SK-N-SH treated with all-trans-retinoic acid at 6 μM for 48 hours (cell line): ENCODE results near the gene GNAS.

Experiments used
- ATAC-seq: fragments of 200-7000 bp; cut with Tn5 transposase; 3 replicates; pipeline ENCODE4 v1.9.1; 2020; ENCODE audit warnings: mild to moderate bottlenecking, moderate library complexity
- ARNTL ChIP-seq: fragments of 450-650 bp; formaldehyde crosslinking; IDR thresholded peaks from 2 replicates; pipeline ENCODE4 v1.5.0; 2020; ENCODE audit warnings: low read depth, mild to moderate bottlenecking, moderate library complexity, borderline replicate concordance
- BACH2 ChIP-seq: fragments of 250-450 bp; sonication (Bioruptor Pico); IDR thresholded peaks from 2 replicates; pipeline ENCODE4 v1.9.0; 2021; ENCODE audit warnings: mild to moderate bottlenecking, borderline replicate concordance
- CSDC2 ChIP-seq: fragments of 250-450 bp; sonication (Bioruptor Pico); IDR thresholded peaks from 2 replicates; pipeline ENCODE4 v1.5.0; 2020; ENCODE audit warnings: mild to moderate bottlenecking, moderate library complexity
- ESRRG ChIP-seq: fragments of 250-450 bp; sonication (Bioruptor Pico); IDR thresholded peaks from 2 replicates; pipeline ENCODE4 v1.6.1; 2021; ENCODE audit warnings: mild to moderate bottlenecking
- GLIS3 ChIP-seq: fragments of 250-450 bp; sonication (Bioruptor Pico); IDR thresholded peaks from 2 replicates; pipeline ENCODE4 v1.5.0; 2020; ENCODE audit warnings: mild to moderate bottlenecking, moderate library complexity
- OSR1 ChIP-seq: fragments of 250-450 bp; sonication (Bioruptor Pico); IDR thresholded peaks from 2 replicates; pipeline ENCODE4 v1.8.0; 2022; ENCODE audit warnings: moderate library complexity, mild to moderate bottlenecking, inconsistent platforms
- PPARA ChIP-seq: fragments of 250-450 bp; sonication (Bioruptor Pico); IDR thresholded peaks from 2 replicates; pipeline ENCODE4 v1.5.0; 2020; ENCODE audit warnings: mild to moderate bottlenecking, borderline replicate concordance
- RARB ChIP-seq: fragments of 250-450 bp; sonication (Bioruptor Pico); IDR thresholded peaks from 2 replicates; pipeline ENCODE4 v1.8.0; 2021; ENCODE audit warnings: mild to moderate bottlenecking, moderate library complexity
- SNAI2 ChIP-seq: fragments of 250-450 bp; sonication (Bioruptor Pico); IDR thresholded peaks from 2 replicates; pipeline ENCODE4 v1.5.0; 2020; ENCODE audit warnings: mild to moderate bottlenecking, moderate library complexity
- TCF4 ChIP-seq: fragments of 250-450 bp; sonication (Bioruptor Pico); IDR thresholded peaks from 2 replicates; pipeline ENCODE4 v1.8.0; 2021; ENCODE audit warnings: mild to moderate bottlenecking, moderate library complexity, borderline replicate concordance
- TOX ChIP-seq: fragments of 250-450 bp; sonication (Bioruptor Pico); IDR thresholded peaks from 2 replicates; pipeline ENCODE4 v1.8.0; 2021; ENCODE audit warnings: mild to moderate bottlenecking, moderate library complexity, borderline replicate concordance
- ZC3H10 ChIP-seq: fragments of 250-450 bp; sonication (Bioruptor Pico); IDR thresholded peaks from 2 replicates; pipeline ENCODE4 v1.5.1; 2021; ENCODE audit warnings: mild to moderate bottlenecking, moderate library complexity
- ZFP3 ChIP-seq: fragments of 250-450 bp; sonication (Bioruptor Pico); IDR thresholded peaks from 2 replicates; pipeline ENCODE4 v1.5.0; 2020; ENCODE audit warnings: mild to moderate bottlenecking, moderate library complexity
- ZFP30 ChIP-seq: fragments of 450-650 bp; formaldehyde crosslinking; IDR thresholded peaks from 2 replicates; pipeline ENCODE4 v1.5.0; 2022; ENCODE audit warnings: mild to moderate bottlenecking, moderate library complexity
- ZNF565 ChIP-seq: fragments of 450-650 bp; formaldehyde crosslinking; conservative IDR thresholded peaks from 2 replicates; pipeline ENCODE4 v1.5.0; 2020; ENCODE audit warnings: low read depth, mild to moderate bottlenecking, moderate library complexity
- ZNF70 ChIP-seq: fragments of 450-650 bp; formaldehyde crosslinking; IDR thresholded peaks from 2 replicates; pipeline ENCODE4 v1.5.0; 2020; ENCODE audit warnings: mild to moderate bottlenecking, moderate library complexity
- ZNF8 ChIP-seq: fragments of 450-650 bp; formaldehyde crosslinking; IDR thresholded peaks from 2 replicates; pipeline ENCODE4 v1.5.0; 2020; ENCODE audit warnings: mild to moderate bottlenecking, moderate library complexity
- TF ChIP-seq, protein P1 (sequence below): fragments of 250-450 bp; sonication (Bioruptor Pico); IDR thresholded peaks from 2 replicates; pipeline ENCODE4 v1.5.1; 2020; ENCODE audit warnings: low read depth, mild to moderate bottlenecking, moderate library complexity
- TF ChIP-seq, protein P2 (sequence below): fragments of 250-450 bp; sonication (Bioruptor Pico); IDR thresholded peaks from 2 replicates; pipeline ENCODE4 v1.8.0; 2020; ENCODE audit warnings: mild to moderate bottlenecking, moderate library complexity, borderline replicate concordance
- TF ChIP-seq, protein P3 (sequence below): fragments of 250-450 bp; sonication (Bioruptor Pico); IDR thresholded peaks from 2 replicates; pipeline ENCODE4 v1.5.1; 2021; ENCODE audit warnings: mild to moderate bottlenecking, moderate library complexity
- TF ChIP-seq, protein P4 (sequence below): fragments of 250-450 bp; sonication (Bioruptor Pico); IDR thresholded peaks from 2 replicates; pipeline ENCODE4 v1.8.0; 2021; ENCODE audit warnings: low read depth, mild to moderate bottlenecking, moderate library complexity, borderline replicate concordance

Gene GNAS

DNA sequence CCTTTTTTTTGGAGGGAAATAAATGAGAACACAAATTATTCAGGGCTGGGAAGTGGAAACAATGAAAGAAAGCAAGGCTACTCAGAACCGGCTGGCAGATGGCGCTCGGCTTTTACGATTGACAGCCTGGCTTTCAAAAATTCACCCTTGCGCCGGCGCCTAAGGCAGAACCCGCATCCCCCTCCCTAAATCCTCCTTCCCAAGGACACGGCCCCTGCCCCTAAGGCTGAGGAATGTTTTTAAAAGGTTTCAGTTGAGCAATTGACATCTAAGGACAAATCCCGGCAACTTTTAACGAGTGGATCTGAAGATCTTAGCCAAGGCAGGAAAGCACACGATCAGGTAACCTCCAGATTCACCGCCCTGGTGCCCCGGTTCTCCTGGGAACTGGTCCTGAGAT is 16.3 kb downstream of the GNAS start:
- TF ChIP-seq PPARA (CRISPR knock-in tag) (no peak), TOX (CRISPR knock-in tag) (no peak), ESRRG (CRISPR knock-in tag) (no peak), BACH2 (CRISPR knock-in tag) (no peak), ZNF70 (no peak), TCF4 (CRISPR knock-in tag) (no peak), ZNF8 (no peak), CSDC2 (CRISPR knock-in tag) (no peak), ZNF565 (CRISPR knock-in tag) (no peak), GLIS3 (CRISPR knock-in tag) (no peak), ZFP30 (CRISPR knock-in tag) (no peak), RARB (no peak), ARNTL (CRISPR knock-in tag) (no peak), ZFP3 (no peak)
- TF ChIP-seq, protein P1, sequence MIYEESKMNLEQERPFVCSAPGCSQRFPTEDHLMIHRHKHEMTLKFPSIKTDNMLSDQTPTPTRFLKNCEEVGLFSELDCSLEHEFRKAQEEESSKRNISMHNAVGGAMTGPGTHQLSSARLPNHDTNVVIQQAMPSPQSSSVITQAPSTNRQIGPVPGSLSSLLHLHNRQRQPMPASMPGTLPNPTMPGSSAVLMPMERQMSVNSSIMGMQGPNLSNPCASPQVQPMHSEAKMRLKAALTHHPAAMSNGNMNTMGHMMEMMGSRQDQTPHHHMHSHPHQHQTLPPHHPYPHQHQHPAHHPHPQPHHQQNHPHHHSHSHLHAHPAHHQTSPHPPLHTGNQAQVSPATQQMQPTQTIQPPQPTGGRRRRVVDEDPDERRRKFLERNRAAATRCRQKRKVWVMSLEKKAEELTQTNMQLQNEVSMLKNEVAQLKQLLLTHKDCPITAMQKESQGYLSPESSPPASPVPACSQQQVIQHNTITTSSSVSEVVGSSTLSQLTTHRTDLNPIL: no peak
- TF ChIP-seq, protein P2, sequence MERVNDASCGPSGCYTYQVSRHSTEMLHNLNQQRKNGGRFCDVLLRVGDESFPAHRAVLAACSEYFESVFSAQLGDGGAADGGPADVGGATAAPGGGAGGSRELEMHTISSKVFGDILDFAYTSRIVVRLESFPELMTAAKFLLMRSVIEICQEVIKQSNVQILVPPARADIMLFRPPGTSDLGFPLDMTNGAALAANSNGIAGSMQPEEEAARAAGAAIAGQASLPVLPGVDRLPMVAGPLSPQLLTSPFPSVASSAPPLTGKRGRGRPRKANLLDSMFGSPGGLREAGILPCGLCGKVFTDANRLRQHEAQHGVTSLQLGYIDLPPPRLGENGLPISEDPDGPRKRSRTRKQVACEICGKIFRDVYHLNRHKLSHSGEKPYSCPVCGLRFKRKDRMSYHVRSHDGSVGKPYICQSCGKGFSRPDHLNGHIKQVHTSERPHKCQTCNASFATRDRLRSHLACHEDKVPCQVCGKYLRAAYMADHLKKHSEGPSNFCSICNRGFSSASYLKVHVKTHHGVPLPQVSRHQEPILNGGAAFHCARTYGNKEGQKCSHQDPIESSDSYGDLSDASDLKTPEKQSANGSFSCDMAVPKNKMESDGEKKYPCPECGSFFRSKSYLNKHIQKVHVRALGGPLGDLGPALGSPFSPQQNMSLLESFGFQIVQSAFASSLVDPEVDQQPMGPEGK (CRISPR knock-in tag): no peak
- TF ChIP-seq, protein P3, sequence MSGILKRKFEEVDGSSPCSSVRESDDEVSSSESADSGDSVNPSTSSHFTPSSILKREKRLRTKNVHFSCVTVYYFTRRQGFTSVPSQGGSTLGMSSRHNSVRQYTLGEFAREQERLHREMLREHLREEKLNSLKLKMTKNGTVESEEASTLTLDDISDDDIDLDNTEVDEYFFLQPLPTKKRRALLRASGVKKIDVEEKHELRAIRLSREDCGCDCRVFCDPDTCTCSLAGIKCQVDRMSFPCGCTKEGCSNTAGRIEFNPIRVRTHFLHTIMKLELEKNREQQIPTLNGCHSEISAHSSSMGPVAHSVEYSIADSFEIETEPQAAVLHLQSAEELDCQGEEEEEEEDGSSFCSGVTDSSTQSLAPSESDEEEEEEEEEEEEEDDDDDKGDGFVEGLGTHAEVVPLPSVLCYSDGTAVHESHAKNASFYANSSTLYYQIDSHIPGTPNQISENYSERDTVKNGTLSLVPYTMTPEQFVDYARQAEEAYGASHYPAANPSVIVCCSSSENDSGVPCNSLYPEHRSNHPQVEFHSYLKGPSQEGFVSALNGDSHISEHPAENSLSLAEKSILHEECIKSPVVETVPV (CRISPR knock-in tag): no peak
- no peak for ATAC-seq

DNA sequence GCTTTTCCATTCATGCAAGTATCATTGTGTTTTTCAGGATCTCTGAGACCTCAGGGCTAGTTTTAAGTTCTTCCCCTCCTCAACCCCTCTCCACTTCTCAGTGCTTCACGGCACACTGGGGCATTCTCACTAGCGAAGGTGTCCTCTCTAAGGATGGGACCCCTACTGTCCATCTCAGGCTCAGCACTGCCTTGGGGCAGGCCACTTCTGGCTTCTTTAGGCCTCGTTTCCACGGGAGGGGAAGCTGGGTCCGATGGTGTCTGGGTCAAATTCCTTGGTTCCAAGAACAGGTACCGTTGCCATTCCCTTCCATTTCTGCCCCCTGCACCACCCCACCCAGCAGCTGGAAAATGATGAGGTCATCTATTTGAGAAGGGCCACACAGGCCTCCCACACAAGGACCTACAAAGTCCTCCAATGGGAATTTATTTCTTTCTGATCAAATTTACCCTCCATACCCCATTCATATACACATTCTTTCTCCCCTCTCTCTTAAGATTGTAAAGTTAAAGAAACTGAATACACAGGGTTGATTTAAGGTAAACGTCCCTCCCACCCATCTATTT is 17.2 kb downstream of the GNAS start:
- no peak; the same call in 2 of the 3 replicates for ATAC-seq
- TF ChIP-seq ZNF70 (no peak), RARB (no peak)
- TF ChIP-seq, all 23 proteins: peak for 0

DNA sequence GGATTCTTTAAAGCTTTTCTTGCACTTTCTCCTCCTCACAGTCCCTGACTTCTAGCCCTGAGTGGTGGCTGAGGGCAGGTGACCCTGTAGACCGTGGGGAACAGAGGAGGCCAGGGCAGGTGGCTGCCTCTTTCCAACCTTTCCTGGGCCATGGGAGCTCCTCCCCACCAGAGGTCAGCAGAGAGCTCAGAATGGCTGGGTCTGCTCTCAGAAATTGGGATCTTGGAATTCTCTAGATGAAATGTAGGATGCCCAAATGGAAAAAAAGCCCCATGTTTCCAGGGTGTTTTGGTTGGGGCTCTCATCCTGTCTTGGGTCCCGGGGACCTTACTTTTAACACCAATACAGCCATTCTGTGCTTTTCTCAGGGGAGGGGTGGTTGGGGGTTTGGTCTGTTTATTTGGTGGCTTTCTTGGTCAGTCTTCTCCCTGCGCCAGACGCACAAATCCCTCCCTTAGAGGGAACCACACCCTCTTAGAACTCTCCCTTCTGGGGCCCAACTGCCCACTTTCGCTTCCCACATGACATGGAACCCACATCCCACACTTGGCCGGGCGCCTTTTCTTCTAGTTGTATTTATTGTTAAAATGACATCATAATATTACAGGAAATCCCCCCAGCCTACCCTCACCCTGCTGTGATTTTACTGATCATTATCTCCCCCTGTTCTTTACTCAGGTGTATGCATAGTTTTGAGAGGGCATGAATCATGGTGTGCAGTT is 17.9 kb downstream of the GNAS start:
- peak; percentile 96 for ATAC-seq

DNA sequence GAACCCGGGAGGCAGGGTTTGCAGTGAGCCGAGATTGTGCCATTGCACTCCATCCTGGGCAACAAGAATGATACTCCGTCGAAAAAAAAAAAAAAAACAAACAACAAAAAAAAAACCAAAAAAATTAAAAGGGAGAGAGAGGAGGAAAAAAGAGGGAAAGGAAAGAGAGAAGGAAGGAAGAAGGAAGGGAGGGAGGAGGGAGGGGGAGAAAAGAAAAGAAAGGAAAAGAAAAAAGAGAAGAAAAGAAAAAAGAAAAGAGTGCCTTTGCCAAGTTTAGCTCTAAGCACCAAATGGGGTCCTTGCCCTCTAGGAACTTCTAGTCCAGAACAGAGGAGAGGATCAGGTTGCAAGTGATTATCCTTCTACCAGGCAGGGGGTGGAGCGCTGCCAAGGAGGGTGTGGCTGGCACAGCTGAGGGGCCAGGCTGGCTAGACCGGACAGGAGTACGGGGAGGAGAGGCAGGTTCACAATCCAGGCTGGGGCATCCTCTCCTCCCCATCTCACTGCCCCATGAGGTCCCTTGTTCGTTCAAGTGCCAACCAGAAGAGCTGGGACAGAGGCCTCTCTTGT is 19.1 kb downstream of the GNAS start:
- no peak for ATAC-seq
- TF ChIP-seq RARB: no peak
- no peak for TF ChIP-seq ZC3H10 (CRISPR knock-in tag)
- no peak for TF ChIP-seq ZFP30 (CRISPR knock-in tag)
- no peak for TF ChIP-seq ARNTL (CRISPR knock-in tag)
- TF ChIP-seq SNAI2 (CRISPR knock-in tag): no peak
- TF ChIP-seq, protein P2 (CRISPR knock-in tag): no peak
- TF ChIP-seq ESRRG (CRISPR knock-in tag): no peak
- no peak for TF ChIP-seq ZNF8
- TF ChIP-seq TCF4 (CRISPR knock-in tag): no peak
- TF ChIP-seq TOX (CRISPR knock-in tag): no peak
- no peak for TF ChIP-seq OSR1 (CRISPR knock-in tag)
- TF ChIP-seq, protein P4, sequence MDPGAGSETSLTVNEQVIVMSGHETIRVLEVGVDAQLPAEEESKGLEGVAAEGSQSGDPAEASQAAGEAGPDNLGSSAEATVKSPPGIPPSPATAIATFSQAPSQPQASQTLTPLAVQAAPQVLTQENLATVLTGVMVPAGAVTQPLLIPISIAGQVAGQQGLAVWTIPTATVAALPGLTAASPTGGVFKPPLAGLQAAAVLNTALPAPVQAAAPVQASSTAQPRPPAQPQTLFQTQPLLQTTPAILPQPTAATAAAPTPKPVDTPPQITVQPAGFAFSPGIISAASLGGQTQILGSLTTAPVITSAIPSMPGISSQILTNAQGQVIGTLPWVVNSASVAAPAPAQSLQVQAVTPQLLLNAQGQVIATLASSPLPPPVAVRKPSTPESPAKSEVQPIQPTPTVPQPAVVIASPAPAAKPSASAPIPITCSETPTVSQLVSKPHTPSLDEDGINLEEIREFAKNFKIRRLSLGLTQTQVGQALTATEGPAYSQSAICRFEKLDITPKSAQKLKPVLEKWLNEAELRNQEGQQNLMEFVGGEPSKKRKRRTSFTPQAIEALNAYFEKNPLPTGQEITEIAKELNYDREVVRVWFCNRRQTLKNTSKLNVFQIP (CRISPR knock-in tag): no peak
- TF ChIP-seq PPARA (CRISPR knock-in tag): no peak
- TF ChIP-seq ZNF565 (CRISPR knock-in tag): no peak

More for the DNA sequence above, 17.9 kb downstream of the GNAS start:
- TF ChIP-seq ZNF8 (0 out of 2 replicates have a peak, but pooled peaks have one; percentile 13), TCF4 (CRISPR knock-in tag) (no peak)
